Daoy (cell line): Measurements from ENCODE around the gene VCL. TPM values are rescaled to one million over a fixed set of nuclear protein-coding genes. Genes with fewer than 3 reads are reported as not detected.
"Not testable (repeated sequence)": the region's sequence is repeated elsewhere in the genome, so short reads cannot be mapped to it uniquely, and the experiment has no call there.

Experiments used
- DNase-seq: peaks from one replicate; pipeline ENCODE4 v3.0.0-alpha.2; 2015; ENCODE audit warnings: low read depth
- total RNA-seq: library from RNA; depleted of rRNA; stranded (reverse); fragments of >200 nt; shearing (Covaris generic); gene quantifications from 2 replicates; pipeline ENCODE4 v1.2.3, GENCODE V29; 2014

The VCL gene
- total RNA-seq, 1 experiment from 2014 or later, result 98.4 TPM

- DNase-seq, result no peak
Observed at GRCh38 chr10:73971636-73972354, 26.1 kb upstream of the VCL start.

GRCh38 chr10:73973427-73973826 lies 24.5 kb upstream of the VCL start:
- DNase-seq, result no peak

DNA sequence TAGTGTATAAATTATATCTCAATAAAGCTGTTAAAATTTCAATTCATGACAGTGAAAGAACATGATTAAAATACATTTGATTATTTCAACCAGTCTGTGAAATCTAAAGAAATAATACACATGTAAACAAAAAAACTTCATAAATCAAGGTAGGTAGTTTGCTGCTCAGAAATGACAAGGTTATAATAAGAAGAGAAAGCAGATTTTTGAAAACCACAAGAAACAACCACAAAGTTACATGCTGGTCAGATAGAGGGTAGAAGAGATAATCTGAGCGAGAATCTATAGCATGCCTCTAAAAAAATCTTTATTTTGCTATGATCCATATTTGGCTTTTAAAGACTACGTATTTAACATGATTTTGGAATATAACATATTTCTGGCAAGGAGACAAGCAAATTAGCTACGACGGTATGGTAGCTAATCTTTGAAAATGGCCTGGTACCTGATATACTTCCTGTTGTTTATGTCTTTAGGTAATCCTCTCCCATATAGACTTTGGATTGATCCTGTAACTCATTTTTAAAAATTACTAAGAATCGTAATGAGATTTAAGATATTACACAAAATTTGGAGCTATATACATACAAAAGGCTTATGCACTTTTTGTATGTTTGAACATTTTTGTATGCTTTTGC lies 23.5 kb upstream of the VCL start:
- DNase-seq, result no peak

DNA sequence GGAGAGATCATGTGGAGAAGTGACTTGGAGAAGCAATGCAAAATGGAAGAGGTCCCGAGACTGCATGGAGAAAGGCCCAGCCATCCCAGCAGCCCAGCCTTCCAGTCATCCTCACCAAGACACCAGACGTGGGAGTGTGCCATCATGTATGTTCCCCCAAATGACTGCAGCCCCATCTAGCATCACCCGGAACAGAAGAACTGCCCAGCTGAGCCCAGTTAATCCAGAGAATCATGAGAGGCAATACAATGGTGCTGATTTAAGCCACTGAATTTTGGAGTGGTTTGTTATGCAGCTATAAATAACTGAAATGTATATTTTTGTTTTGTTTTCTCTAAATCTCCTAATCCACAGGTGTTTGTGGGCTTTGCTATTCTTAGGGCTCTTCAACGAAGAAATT lies 22.5 kb upstream of the VCL start:
- DNase-seq, result no peak

DNA sequence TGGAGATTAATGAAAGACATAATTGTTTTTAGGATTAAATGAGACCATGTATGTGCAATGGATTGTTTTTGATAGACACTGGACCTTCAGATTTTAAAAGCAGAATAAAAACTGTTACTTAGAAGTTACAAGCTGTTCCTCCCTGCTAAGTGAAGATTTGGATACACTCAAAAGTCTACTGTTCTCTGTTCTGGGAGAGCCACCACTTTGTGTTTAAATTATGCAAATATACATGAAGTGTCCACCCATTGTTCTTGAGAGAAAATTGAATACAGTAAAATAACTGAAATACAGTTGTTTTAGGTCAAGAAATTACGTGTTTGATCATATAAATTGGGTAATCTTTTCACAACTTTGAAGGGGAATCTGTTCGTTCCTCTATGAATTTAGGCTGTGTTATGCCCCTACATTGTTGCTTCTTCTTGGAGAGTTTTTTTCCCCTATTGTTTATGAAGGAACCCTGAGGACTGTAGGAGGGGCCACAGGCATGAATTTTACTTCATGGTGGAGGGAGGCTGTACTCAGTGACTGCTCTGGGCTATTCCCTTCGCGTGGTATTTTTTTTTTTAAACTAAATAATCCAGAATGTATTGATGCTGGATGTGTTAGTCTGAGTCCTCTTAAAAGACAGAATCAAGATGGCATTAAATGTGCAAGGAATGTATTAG lies 18.6 kb upstream of the VCL start:
- DNase-seq, result no peak

GRCh38 chr10:73979809-73980433 lies 18.0 kb upstream of the VCL start:
- no peak for DNase-seq

DNA sequence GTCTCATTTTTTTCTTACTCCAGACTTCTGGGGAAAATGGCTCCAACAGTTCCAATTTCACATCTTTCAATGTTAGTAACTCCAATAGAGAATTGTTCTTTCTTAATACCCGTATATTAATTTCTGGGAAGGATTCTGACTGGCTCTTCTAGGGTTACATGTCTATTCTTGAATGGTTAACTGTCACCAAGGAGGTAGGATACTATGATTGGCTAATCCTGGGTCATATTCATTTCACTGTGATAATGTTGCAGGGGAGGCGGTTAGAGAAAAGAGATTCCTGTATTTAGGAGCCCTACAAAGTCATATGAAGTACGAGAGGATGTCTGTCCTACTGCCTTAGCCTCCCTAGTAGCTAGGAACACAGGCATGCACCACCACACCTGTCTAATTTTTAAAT lies 16.1 kb upstream of the VCL start:
- no peak for DNase-seq

DNA sequence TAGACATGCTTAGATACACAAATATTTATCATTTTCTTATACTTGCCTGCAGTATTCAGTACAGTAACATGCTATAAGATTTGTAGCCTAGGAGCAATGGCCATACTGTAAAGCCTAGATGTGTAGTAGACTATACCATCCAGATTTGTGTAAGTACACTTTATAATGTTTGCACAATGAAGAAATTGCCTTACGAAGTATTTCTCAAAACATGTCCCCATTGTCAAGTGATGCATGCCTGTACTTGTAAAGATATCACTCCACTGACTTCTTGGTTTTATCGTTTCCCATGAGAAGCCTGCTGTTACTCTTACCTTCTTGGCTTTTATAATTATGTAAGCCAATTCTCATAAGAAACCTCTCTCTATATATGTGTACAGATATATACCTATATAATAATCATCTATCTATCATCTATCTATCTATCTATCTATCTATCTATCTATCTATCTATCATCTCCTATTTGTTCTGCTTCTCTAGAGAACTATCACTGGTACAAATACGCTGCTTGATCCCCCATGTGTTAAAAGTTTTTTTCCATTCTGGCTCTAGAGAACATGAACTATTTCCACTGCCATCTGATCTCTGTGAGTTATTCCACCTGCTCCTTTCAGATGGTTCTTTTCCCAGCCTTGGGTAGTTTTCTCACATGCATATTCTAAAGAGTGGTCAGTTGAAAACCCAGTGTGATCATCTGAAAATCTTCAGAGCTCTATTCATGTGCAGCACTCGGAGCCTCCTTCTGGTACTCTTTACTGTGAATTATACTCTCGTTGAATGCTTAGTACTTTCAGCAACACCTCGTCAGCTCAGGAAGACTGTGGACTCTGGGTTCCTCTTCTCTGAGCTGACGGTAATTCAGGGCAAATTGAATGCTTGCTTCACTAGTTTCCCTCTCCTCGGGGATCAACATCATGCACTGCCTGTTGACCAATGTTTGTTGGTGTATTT lies 14.5 kb upstream of the VCL start:
- no peak for DNase-seq

DNA sequence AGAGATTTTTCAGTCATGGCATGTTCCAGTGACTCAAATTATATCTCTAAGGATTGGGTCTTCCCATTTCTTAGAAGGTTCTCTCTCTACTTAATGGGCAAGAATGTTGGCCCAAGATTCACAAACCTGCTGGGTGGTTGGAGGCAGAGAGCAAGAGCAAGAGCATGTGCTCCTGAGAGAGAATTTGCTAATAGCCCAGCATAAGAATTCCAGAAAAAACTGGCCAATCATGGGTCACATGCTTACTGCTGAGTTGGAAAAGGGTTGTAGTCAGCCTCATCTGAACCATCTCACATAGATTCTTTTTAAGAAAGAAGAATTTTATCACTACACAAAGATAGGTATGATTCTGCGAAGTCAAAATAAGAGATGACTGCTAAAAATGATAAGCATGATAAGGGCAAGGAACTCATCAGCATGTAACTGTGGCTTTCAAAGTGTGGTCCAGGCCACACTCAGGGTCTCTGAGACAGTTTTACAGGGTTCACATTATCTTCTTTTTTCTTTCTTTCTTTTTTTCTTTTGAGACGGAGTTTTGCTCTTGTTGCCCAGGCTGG lies 8.2 kb upstream of the VCL start:
- DNase-seq, result no peak

DNA sequence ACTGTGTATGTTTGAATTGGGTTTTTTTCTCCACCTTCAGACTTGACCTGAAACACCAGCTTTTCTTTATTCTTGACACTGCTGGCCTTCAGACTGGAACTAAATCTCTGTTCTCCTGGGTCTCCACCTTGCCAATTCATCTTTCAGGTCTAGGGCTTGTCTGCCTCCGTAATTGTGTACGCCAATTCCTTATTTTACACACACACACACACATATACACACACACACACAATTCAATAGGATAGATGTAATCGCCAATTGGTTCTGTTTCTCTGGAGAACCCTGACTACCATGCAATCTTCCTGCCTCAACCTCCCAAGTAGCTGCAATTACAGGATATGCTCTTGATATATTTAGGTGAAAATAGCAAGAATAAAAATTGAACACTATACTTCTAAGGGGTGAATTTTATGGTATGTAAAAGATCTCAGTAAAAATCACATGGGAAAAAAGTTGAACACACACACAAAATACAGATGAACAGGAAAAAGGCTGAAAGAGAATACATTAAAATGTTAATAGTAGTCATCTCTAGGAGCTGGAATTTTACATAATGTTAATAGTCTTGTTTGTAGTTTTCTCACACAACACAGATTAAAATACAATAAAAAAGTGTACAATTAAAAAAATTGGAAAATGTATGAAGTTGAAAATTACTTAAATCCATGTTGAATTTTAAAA lies 6.6 kb upstream of the VCL start:
- DNase-seq, result no peak

GRCh38 chr10:73991884-73992245 lies 6.1 kb upstream of the VCL start:
- DNase-seq, result peak; percentile 48

GRCh38 chr10:73992899-73993788 lies 4.8 kb upstream of the VCL start:
- DNase-seq, result peak; percentile 16

GRCh38 chr10:73995035-73995358 lies 2.9 kb upstream of the VCL start:
- no peak for DNase-seq

DNA sequence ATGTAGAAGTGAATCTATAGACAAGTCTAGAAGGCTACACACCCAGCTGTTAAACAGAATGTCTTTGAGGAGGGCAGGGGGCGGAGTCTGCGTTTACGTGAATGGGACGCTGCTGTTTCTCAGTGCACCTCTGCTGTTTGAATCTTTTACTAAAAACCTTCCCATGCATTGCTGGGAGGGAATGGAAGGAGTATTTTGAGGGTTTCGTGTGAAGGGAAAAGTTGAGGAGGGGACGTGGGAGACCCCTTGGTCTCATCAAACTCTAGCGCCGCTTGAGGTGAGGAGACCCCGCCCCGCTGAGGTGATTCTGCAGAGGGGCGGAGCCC lies 492 bp upstream of the VCL start:
- DNase-seq, result no peak

DNA sequence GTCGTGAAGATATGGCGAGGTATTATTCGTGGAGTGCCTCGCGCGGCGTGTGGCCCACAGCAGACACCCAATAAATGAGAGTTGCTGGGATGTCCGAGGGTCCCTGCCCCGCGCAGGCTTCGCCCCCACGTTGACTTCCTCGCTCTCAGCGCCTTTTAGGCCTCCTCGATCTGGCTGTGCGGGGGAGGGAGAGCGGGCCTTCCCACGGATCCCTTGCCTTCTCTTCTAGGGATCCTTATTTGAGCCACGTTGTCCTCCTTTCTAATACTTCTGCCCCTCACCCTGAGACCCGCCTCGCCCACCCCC lies 660 bp downstream of the VCL start:
- DNase-seq, result no peak

DNA sequence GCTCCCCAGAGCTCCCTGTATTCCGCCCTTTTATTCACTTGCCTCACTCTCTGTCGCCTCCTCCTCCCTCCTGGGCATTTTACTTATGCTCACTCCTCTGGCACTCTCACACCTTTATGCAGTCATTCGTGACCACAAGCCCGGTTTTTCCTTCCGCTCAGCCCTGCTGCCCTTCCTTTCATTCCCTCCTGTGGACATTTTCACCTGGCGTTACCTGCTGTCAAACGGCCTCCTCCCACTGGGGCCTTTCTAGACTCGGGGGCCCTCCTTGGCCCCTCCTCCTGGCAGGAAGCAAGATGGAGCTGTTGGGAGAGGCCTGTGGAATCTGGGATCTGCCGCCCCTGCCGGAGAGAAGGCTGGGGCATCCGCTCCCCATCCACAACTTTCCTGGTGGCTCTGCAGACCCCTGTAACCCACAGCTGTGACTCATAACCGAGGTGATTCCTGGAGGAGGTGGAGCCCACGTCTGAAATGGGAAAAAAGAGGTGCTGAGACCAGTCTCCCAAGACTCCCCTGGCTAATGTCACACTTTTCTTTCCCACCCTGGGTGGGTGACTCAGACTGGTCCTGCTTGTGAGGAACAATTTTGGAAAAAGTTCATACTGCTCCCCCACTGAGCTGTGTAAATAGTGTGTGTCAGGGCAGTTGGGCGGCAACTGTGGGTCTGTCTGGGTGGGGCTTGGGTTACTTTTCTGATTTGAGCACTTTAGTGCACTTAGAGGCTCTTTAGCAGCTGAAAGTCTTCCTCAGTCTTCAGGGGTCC lies 1.2 kb downstream of the VCL start:
- DNase-seq, result peak; percentile 94

DNA sequence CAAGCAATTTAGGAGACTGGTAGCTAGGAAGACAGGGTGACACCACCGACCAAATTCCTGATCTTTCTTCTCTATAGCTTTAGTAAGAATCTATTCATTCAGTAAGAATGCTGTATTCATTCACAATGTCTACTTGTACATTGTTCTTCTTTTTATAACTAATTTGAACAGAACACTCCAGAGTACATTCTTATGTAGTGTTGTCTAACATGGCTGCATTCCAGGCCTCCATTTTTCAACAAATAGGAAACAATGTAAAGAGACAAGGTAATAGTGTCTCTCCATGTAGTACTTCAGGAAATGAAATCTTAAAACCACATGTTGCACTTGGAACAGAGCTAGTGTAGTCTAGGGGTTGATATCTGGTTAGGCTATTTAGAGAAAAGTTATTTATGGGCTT lies 1.8 kb downstream of the VCL start:
- no peak for DNase-seq

DNA sequence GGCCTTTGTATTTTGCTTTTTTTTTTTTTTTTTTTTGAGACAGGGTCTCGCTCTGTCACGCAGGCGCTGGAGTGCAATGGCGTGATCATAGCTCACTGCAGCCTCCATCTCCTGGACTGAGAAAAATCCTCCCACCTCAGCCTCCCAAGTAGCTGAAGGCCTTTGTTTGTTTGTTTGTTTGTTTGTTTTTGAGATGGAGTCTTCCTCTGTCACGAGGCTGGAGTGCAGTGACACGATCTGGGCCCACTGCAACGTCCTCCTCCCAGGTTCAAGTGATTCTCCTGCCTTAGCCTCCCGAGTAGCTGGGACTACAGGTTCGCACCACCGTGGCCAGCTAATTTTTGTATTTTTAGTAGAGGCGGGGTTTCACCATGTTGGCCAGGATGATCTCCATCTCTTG lies 2.3 kb downstream of the VCL start:
- DNase-seq, result not testable (repeated sequence)

- no peak for DNase-seq
Observed at GRCh38 chr10:74000892-74001669, 3.2 kb downstream of the VCL start.
